Panc1 (cell line): ENCODE measurements around the gene BANF2. TPM values are rescaled to one million over a fixed set of nuclear protein-coding genes. Genes with fewer than 3 reads are reported as not detected.

Experiments
- ATAC-seq: fragments of 200-7000 bp; cut with Tn5 transposase; 2 replicates; pipeline ENCODE4 v1.9.1; 2020; ENCODE audit warnings: mild to moderate bottlenecking, moderate library complexity
- BruUV-seq: library from RNA; stranded (reverse); fragments of 400-500 nt; replicated peaks from 2 replicates; lab custom pipeline; 2021; lab: Mats Ljungman, UMichigan
- CTCF ChIA-PET: fragments of 300-600 bp; sonication (Branson Sonifier 250); formaldehyde crosslinking; loops from one replicate; lab custom pipeline; 2022; ENCODE audit warnings: antibody characterized with exemption; lab: Charles Lee
- POLR2A ChIA-PET: fragments of 300-600 bp; sonication (Branson Sonifier 250); formaldehyde crosslinking; loops from one replicate; lab custom pipeline; 2022; ENCODE audit warnings: antibody characterized with exemption; lab: Charles Lee
- DNase-seq: peaks from one replicate; pipeline ENCODE4 v3.0.0-alpha.2; 2010; ENCODE audit warnings: low read depth, low spot score
- H3K27ac ChIP-seq: 2 replicates; pipeline ENCODE4 v1.5.1; 2011; ENCODE audit warnings: mild to moderate bottlenecking, low read length, inconsistent platforms
- H3K27me3 ChIP-seq: fragments of 200-500 bp; sonication (Bioruptor generic); 2 replicates; pipeline ENCODE4 v1.6.0; 2014; ENCODE audit warnings: low read length, inconsistent platforms; ENCODE audit not compliant: control insufficient read depth, insufficient read depth
- H3K36me3 ChIP-seq: fragments of 200-500 bp; sonication (Bioruptor generic); 2 replicates; pipeline ENCODE4 v1.5.1; 2014; ENCODE audit warnings: inconsistent platforms, mild to moderate bottlenecking, low read length, moderate library complexity; ENCODE audit not compliant: control insufficient read depth, insufficient read depth
- H3K4me1 ChIP-seq: 2 replicates; pipeline ENCODE4 v1.5.1; 2011; ENCODE audit warnings: inconsistent platforms, mild to moderate bottlenecking, low read length, moderate library complexity; ENCODE audit not compliant: control insufficient read depth, insufficient read depth
- H3K4me3 ChIP-seq, 2 experiments: 2 replicates each; pipeline ENCODE4 v1.5.1; 2011 to 2012; ENCODE audit warnings: low read depth in 2 of 2, low read length in 2 of 2, mild to moderate bottlenecking in 2 of 2, inconsistent platforms in 1 of 2, moderate library complexity in 1 of 2
- H3K9me3 ChIP-seq: fragments of 200-500 bp; sonication (Bioruptor generic); 2 replicates; pipeline ENCODE4 v1.5.1; 2014; ENCODE audit warnings: low read depth, mild to moderate bottlenecking, inconsistent platforms, low read length, moderate library complexity; ENCODE audit not compliant: control insufficient read depth, insufficient read depth
- POLR2AphosphoS5 ChIP-seq: IDR thresholded peaks from 2 replicates; pipeline ENCODE4 v1.6.1; 2012; ENCODE audit warnings: mild to moderate bottlenecking, low read depth, low read length, moderate library complexity
- SIN3A ChIP-seq: IDR thresholded peaks from 2 replicates; pipeline ENCODE4 v1.6.1; 2012; ENCODE audit warnings: low read depth, mild to moderate bottlenecking, low read length, moderate library complexity, borderline replicate concordance; ENCODE audit not compliant: insufficient read depth
- TCF7L2 ChIP-seq: IDR thresholded peaks from 2 replicates; pipeline ENCODE4 v1.6.1; 2011; ENCODE audit warnings: mild to moderate bottlenecking, low read depth, low read length, inconsistent platforms
- in situ Hi-C: cut with HindIII; loops from 2 replicates; pipeline ENCODE4 v1.10.0; 2016; ENCODE audit warnings: low sequenced_read_pairs, low pct_unique_long_range_greater_than_20kb
- intact Hi-C: fragments of 100-400 bp; cut with micrococcal nuclease; formaldehyde crosslinking; loops from one replicate; pipeline ENCODE4 v1.10.0; 2022; ENCODE audit not compliant: unreplicated experiment
- total RNA-seq: library from RNA; stranded (reverse); gene quantifications from one replicate; pipeline ENCODE4 v1.2.1, GENCODE V29; 2021; ENCODE audit not compliant: unreplicated experiment
- TF ChIP-seq, protein P1 (sequence below): fragments of 450-650 bp; IDR thresholded peaks from 2 replicates; pipeline ENCODE4 v1.5.1; 2017; ENCODE audit warnings: mild to moderate bottlenecking
- TF ChIP-seq, protein P2 (sequence below), 2 experiments: IDR thresholded peaks; 2 replicates each; pipeline ENCODE4 v1.6.1; 2011 to 2012; ENCODE audit warnings: low read depth in 2 of 2, control low read depth in 1 of 2, low read length in 1 of 2, mild to moderate bottlenecking in 1 of 2, moderate library complexity in 1 of 2; ENCODE audit not compliant: insufficient read depth in 1 of 2

BANF2 gene
- total RNA-seq, 1 experiment from 2014 or later = not detected

DNA sequence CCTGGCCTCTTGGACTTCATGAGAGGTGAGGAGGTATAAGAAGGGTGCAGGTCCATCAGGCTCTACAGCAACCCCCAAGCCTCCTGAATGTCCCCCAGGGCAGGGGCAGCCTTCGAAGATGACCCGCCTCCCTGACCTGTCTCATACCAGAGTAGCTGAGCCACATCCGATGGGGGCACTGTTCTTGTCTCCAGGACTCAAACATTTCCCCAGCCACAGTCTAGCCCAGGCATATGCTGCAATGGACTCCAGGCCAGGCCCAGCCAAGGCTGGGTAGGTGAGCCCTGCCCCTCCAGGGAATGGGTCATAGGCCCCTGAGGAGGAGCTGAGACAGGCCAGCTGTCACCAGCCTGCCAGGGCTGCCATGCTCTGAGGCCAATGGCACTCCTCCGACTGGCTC, 65.3 kb downstream of the BANF2 start:
- BruUV-seq = no TSS peak
- POLR2A ChIA-PET = no interaction called here

DNA sequence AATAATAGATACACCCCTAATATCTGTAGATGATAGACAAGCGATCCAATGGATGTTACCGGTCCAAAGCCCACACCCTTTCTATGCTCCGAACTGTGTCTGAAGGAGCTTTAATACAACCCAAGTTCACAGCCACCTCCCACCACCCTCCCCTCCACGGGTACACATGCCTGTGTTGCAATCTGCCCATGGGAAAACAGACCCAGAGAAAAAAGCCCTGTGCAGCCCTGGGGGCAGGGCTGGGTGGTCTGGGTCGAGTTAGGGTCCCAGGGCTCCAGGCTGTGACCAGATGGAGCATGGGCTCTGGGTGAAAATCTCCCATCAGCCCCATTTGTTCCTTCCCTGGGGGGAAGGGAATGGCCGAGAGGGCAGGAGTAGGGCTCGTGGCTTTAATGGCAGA, 65.8 kb downstream of the BANF2 start:
- H3K4me3 ChIP-seq = no peak overlapping the region
- no peaks in the 10 kb centered on the region for H3K27me3 ChIP-seq
- POLR2A ChIA-PET = no interaction called here
- H3K27ac ChIP-seq = no peak overlapping the region
- no peaks in the 10 kb centered on the region for H3K9me3 ChIP-seq
- in situ Hi-C loops (no loop called here), intact Hi-C loops (loop anchor here (10.0 kb wide), 1 partner anchor 61 kb away; no protein-coding TSS in a partner anchor)
- no peak for ATAC-seq
- TF ChIP-seq TCF7L2 (no peak), POLR2AphosphoS5 (no peak), SIN3A (no peak)
- TF ChIP-seq, protein P1, sequence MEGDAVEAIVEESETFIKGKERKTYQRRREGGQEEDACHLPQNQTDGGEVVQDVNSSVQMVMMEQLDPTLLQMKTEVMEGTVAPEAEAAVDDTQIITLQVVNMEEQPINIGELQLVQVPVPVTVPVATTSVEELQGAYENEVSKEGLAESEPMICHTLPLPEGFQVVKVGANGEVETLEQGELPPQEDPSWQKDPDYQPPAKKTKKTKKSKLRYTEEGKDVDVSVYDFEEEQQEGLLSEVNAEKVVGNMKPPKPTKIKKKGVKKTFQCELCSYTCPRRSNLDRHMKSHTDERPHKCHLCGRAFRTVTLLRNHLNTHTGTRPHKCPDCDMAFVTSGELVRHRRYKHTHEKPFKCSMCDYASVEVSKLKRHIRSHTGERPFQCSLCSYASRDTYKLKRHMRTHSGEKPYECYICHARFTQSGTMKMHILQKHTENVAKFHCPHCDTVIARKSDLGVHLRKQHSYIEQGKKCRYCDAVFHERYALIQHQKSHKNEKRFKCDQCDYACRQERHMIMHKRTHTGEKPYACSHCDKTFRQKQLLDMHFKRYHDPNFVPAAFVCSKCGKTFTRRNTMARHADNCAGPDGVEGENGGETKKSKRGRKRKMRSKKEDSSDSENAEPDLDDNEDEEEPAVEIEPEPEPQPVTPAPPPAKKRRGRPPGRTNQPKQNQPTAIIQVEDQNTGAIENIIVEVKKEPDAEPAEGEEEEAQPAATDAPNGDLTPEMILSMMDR = no peak
- TF ChIP-seq, protein P2, sequence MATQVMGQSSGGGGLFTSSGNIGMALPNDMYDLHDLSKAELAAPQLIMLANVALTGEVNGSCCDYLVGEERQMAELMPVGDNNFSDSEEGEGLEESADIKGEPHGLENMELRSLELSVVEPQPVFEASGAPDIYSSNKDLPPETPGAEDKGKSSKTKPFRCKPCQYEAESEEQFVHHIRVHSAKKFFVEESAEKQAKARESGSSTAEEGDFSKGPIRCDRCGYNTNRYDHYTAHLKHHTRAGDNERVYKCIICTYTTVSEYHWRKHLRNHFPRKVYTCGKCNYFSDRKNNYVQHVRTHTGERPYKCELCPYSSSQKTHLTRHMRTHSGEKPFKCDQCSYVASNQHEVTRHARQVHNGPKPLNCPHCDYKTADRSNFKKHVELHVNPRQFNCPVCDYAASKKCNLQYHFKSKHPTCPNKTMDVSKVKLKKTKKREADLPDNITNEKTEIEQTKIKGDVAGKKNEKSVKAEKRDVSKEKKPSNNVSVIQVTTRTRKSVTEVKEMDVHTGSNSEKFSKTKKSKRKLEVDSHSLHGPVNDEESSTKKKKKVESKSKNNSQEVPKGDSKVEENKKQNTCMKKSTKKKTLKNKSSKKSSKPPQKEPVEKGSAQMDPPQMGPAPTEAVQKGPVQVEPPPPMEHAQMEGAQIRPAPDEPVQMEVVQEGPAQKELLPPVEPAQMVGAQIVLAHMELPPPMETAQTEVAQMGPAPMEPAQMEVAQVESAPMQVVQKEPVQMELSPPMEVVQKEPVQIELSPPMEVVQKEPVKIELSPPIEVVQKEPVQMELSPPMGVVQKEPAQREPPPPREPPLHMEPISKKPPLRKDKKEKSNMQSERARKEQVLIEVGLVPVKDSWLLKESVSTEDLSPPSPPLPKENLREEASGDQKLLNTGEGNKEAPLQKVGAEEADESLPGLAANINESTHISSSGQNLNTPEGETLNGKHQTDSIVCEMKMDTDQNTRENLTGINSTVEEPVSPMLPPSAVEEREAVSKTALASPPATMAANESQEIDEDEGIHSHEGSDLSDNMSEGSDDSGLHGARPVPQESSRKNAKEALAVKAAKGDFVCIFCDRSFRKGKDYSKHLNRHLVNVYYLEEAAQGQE (IDR thresholded peaks at IDR 0.05; ENCODE audit: insufficient read depth in 1 of 2, low read depth in 2 of 2, low read length in 1 of 2) = no peak
- H3K36me3 ChIP-seq = no peaks in the 10 kb centered on the region
- BruUV-seq = no TSS peak
- CTCF ChIA-PET = no interaction called here
- DNase-seq = no peak
- no peaks in the 10 kb centered on the region for H3K4me1 ChIP-seq

More for the DNA sequence above, 65.3 kb downstream of the BANF2 start:
- H3K36me3 ChIP-seq = no peaks in the 10 kb centered on the region
- CTCF ChIA-PET = no interaction called here
- no peak overlapping the region for H3K27ac ChIP-seq
- H3K4me1 ChIP-seq = no peaks in the 10 kb centered on the region
- in situ Hi-C loops = no loop called here
- intact Hi-C loops = loop anchor here (10.0 kb wide), 1 partner anchor 60 kb away; no protein-coding TSS in a partner anchor
- TF ChIP-seq POLR2AphosphoS5 (no peak), TCF7L2 (no peak), SIN3A (no peak)
- TF ChIP-seq, protein P1 = no peak
- TF ChIP-seq, protein P2 (IDR thresholded peaks at IDR 0.05; ENCODE audit: insufficient read depth in 1 of 2, low read depth in 2 of 2, low read length in 1 of 2) = no peak
- H3K27me3 ChIP-seq = no peaks in the 10 kb centered on the region
- no peak overlapping the region for H3K4me3 ChIP-seq
- DNase-seq (no peak), ATAC-seq (no peak)
- H3K9me3 ChIP-seq = no peaks in the 10 kb centered on the region
